ACC112 (cell line): ENCODE results near the gene ACSS1.

Source experiments
- H2AFZ ChIP-seq: fragments of 200-600 bp; sonication (generic); one replicate; pipeline ENCODE4 v1.6.0; 2017; ENCODE audit warnings: antibody characterized with exemption, low read length; ENCODE audit not compliant: unreplicated experiment
- H3K27ac ChIP-seq: fragments of 200-600 bp; sonication (generic); 2 replicates; pipeline ENCODE4 v1.5.1; 2014; ENCODE audit warnings: low read depth, mild to moderate bottlenecking, antibody characterized with exemption, low read length, moderate library complexity
- H3K27me3 ChIP-seq: fragments of 200-600 bp; sonication (generic); 2 replicates; pipeline ENCODE4 v1.6.1; 2014; ENCODE audit warnings: mild to moderate bottlenecking, antibody characterized with exemption, low read length, moderate library complexity, mixed read lengths; ENCODE audit not compliant: insufficient read depth
- H3K36me3 ChIP-seq: fragments of 200-600 bp; sonication (generic); 2 replicates; pipeline ENCODE4 v1.6.1; 2016; ENCODE audit warnings: mild to moderate bottlenecking, antibody characterized with exemption, low read length, moderate library complexity, mixed read lengths; ENCODE audit not compliant: insufficient read depth
- H3K4me1 ChIP-seq: fragments of 200-600 bp; sonication (generic); one replicate; pipeline ENCODE4 v1.6.1; 2016; ENCODE audit warnings: low read length, mixed read lengths; ENCODE audit not compliant: insufficient read depth, unreplicated experiment, control insufficient read depth
- H3K4me3 ChIP-seq: fragments of 200-600 bp; sonication (generic); 2 replicates; pipeline ENCODE4 v1.5.1; 2014; ENCODE audit warnings: mild to moderate bottlenecking, low read depth, low read length
- H3K79me2 ChIP-seq: fragments of 200-600 bp; sonication (generic); one replicate; pipeline ENCODE4 v1.6.0; 2016; ENCODE audit warnings: low read length; ENCODE audit not compliant: control insufficient read depth, unreplicated experiment, insufficient read depth

ACSS1 gene

GRCh38 chr20:25018425-25018824 is 39.5 kb downstream of the ACSS1 start:
- Histone ChIP-seq H3K36me3 (no peaks in the 10 kb centered on the region), H2AFZ (no peak overlapping the region), H3K27me3 (no peaks in the 10 kb centered on the region), H3K4me1 (no peaks in the 10 kb centered on the region), H3K27ac (no peak overlapping the region), H3K79me2 (no peaks in the 10 kb centered on the region), H3K4me3 (no peak overlapping the region)

- H3K4me3 ChIP-seq = no peak overlapping the region
- H3K27me3 ChIP-seq = no peaks in the 10 kb centered on the region
- H3K79me2 ChIP-seq = no peaks in the 10 kb centered on the region
- no peak overlapping the region for H2AFZ ChIP-seq
- no peak overlapping the region for H3K27ac ChIP-seq
- no peaks in the 10 kb centered on the region for H3K4me1 ChIP-seq
- H3K36me3 ChIP-seq = no peaks in the 10 kb centered on the region
Observed at GRCh38 chr20:25017257-25017803, 40.6 kb downstream of the ACSS1 start.

GRCh38 chr20:25016471-25016870 is 41.5 kb downstream of the ACSS1 start:
- Histone ChIP-seq H3K36me3 (no peaks in the 10 kb centered on the region), H2AFZ (no peak overlapping the region), H3K27me3 (no peaks in the 10 kb centered on the region), H3K79me2 (no peaks in the 10 kb centered on the region), H3K27ac (no peak overlapping the region), H3K4me3 (no peak overlapping the region), H3K4me1 (no peaks in the 10 kb centered on the region)

- H3K4me1 ChIP-seq = no peaks in the 10 kb centered on the region
- no peaks in the 10 kb centered on the region for H3K36me3 ChIP-seq
- no peak overlapping the region for H2AFZ ChIP-seq
- no peaks in the 10 kb centered on the region for H3K79me2 ChIP-seq
- no peaks in the 10 kb centered on the region for H3K27me3 ChIP-seq
- no peak overlapping the region for H3K4me3 ChIP-seq
- H3K27ac ChIP-seq = no peak overlapping the region
Observed at GRCh38 chr20:25015986-25016385, 42.0 kb downstream of the ACSS1 start.

- no peaks in the 10 kb centered on the region for H3K79me2 ChIP-seq
- H3K27ac ChIP-seq = no peak overlapping the region
- H2AFZ ChIP-seq = no peak overlapping the region
- H3K4me3 ChIP-seq = no peak overlapping the region
- no peaks in the 10 kb centered on the region for H3K36me3 ChIP-seq
- no peaks in the 10 kb centered on the region for H3K27me3 ChIP-seq
- H3K4me1 ChIP-seq = no peaks in the 10 kb centered on the region
Observed at GRCh38 chr20:25014816-25015215, 43.1 kb downstream of the ACSS1 start.

GRCh38 chr20:25013478-25014380 is 44.2 kb downstream of the ACSS1 start:
- Histone ChIP-seq H2AFZ (no peak overlapping the region), H3K27ac (no peak overlapping the region), H3K79me2 (no peaks in the 10 kb centered on the region), H3K36me3 (no peaks in the 10 kb centered on the region), H3K4me1 (no peaks in the 10 kb centered on the region), H3K4me3 (no peak overlapping the region), H3K27me3 (no peaks in the 10 kb centered on the region)

GRCh38 chr20:25012616-25013189 is 45.2 kb downstream of the ACSS1 start:
- Histone ChIP-seq H2AFZ (no peak overlapping the region), H3K27ac (no peak overlapping the region), H3K27me3 (no peaks in the 10 kb centered on the region), H3K4me1 (no peaks in the 10 kb centered on the region), H3K79me2 (no peaks in the 10 kb centered on the region), H3K36me3 (no peaks in the 10 kb centered on the region), H3K4me3 (no peak overlapping the region)

- H2AFZ ChIP-seq = no peak overlapping the region
- no peak overlapping the region for H3K27ac ChIP-seq
- H3K4me1 ChIP-seq = no peaks in the 10 kb centered on the region
- H3K27me3 ChIP-seq = no peaks in the 10 kb centered on the region
- H3K79me2 ChIP-seq = no peaks in the 10 kb centered on the region
- H3K36me3 ChIP-seq = no peaks in the 10 kb centered on the region
- H3K4me3 ChIP-seq = no peak overlapping the region
Observed at GRCh38 chr20:25011831-25012241, 46.1 kb downstream of the ACSS1 start.

- Histone ChIP-seq H2AFZ (no peak overlapping the region), H3K4me3 (no peak overlapping the region), H3K36me3 (no peaks in the 10 kb centered on the region), H3K27ac (no peak overlapping the region), H3K4me1 (no peaks in the 10 kb centered on the region), H3K79me2 (no peaks in the 10 kb centered on the region), H3K27me3 (no peaks in the 10 kb centered on the region)
Observed at GRCh38 chr20:25011261-25011660, 46.7 kb downstream of the ACSS1 start.

- Histone ChIP-seq H3K36me3 (no peaks in the 10 kb centered on the region), H3K4me1 (no peaks in the 10 kb centered on the region), H3K27me3 (no peaks in the 10 kb centered on the region), H3K4me3 (no peak overlapping the region), H2AFZ (no peak overlapping the region), H3K79me2 (no peaks in the 10 kb centered on the region), H3K27ac (no peak overlapping the region)
Observed at GRCh38 chr20:25009218-25010145, 48.5 kb downstream of the ACSS1 start.
